ENCODE data around the gene FNIP2. TPM values are rescaled to one million over a fixed set of nuclear protein-coding genes. Genes with fewer than 3 reads are reported as not detected.
"Not testable (repeated sequence)": the region's sequence is repeated elsewhere in the genome, so short reads cannot be mapped to it uniquely, and the experiment has no call there.

The FNIP2 gene
- total RNA-seq, 1 experiment from 2014 or later, result 15.8 TPM

GRCh38 chr4:158949099-158949498 lies 180.3 kb downstream of the FNIP2 start:
- no TSS peak for BruUV-seq (replicated peaks)
- Mint-ChIP-seq H3K9me3 (ENCODE audit: unreplicated experiment) (peaks cover 30% of the 10 kb centered on the region), H3K4me3 (ENCODE audit: unreplicated experiment) (no peak overlapping the region), H3K36me3 (ENCODE audit: insufficient read depth, unreplicated experiment) (no peaks in the 10 kb centered on the region), H3K27me3 (ENCODE audit: insufficient read depth, unreplicated experiment) (no peaks in the 10 kb centered on the region), H3K4me1 (ENCODE audit: low read depth, unreplicated experiment) (peaks cover 7% of the 10 kb centered on the region), H3K27ac (ENCODE audit: unreplicated experiment) (no peak overlapping the region)
- Histone ChIP-seq H3K27me3 (replicated peaks; ENCODE audit: control insufficient read depth, insufficient read depth, low read length) (no peaks in the 10 kb centered on the region), H3K36me3 (ENCODE audit: control insufficient read depth, insufficient read depth, low read length) (no peaks in the 10 kb centered on the region), H3K9me3 (peaks cover 17% of the 10 kb centered on the region; the same call in 1 of the 2 replicates), H3K4me3 (ENCODE audit: low read depth, low read length) (no peak overlapping the region), H3K4me1 (no peaks in the 10 kb centered on the region; the same call in 1 of the 2 replicates)
- intact Hi-C loops (cut with micrococcal nuclease; ENCODE audit: unreplicated experiment), result no loop called here
- ChIA-PET CTCF (no interaction called here), POLR2A (no interaction called here)
- DNase-seq, result no peak
- no peak for TF ChIP-seq CTCF (IDR thresholded peaks at IDR 0.05; ENCODE audit: insufficient read depth in 1 of 2, low read depth in 1 of 2, low read length in 1 of 2, severe bottlenecking in 1 of 2, unreplicated experiment in 1 of 2)

- H3K27me3 Mint-ChIP-seq (ENCODE audit: insufficient read depth, unreplicated experiment); H3K27ac Mint-ChIP-seq (ENCODE audit: unreplicated experiment); CTCF ChIA-PET; intact Hi-C loops (cut with micrococcal nuclease; ENCODE audit: unreplicated experiment); H3K36me3 Mint-ChIP-seq (ENCODE audit: insufficient read depth, unreplicated experiment); H3K36me3 ChIP-seq (ENCODE audit: control insufficient read depth, insufficient read depth, low read length); BruUV-seq (replicated peaks); H3K27me3 ChIP-seq (replicated peaks; ENCODE audit: control insufficient read depth, insufficient read depth, low read length); H3K4me3 ChIP-seq (ENCODE audit: low read depth, low read length); H3K4me1 Mint-ChIP-seq (ENCODE audit: low read depth, unreplicated experiment); POLR2A ChIA-PET; H3K4me3 Mint-ChIP-seq (ENCODE audit: unreplicated experiment); H3K4me1 ChIP-seq; DNase-seq: not testable (repeated sequence)
- peaks cover 17% of the 10 kb centered on the region; the same call in 1 of the 2 replicates for H3K9me3 ChIP-seq
- peaks cover 29% of the 10 kb centered on the region for H3K9me3 Mint-ChIP-seq (ENCODE audit: unreplicated experiment)
Measured at GRCh38 chr4:158952221-158952774, 183.5 kb downstream of the FNIP2 start.

- H3K36me3 ChIP-seq (ENCODE audit: control insufficient read depth, insufficient read depth, low read length); H3K4me3 Mint-ChIP-seq (ENCODE audit: unreplicated experiment); H3K27me3 ChIP-seq (replicated peaks; ENCODE audit: control insufficient read depth, insufficient read depth, low read length); CTCF ChIA-PET; intact Hi-C loops (cut with micrococcal nuclease; ENCODE audit: unreplicated experiment); H3K4me1 Mint-ChIP-seq (ENCODE audit: low read depth, unreplicated experiment); POLR2A ChIA-PET; H3K4me3 ChIP-seq (ENCODE audit: low read depth, low read length); DNase-seq; H3K4me1 ChIP-seq; H3K36me3 Mint-ChIP-seq (ENCODE audit: insufficient read depth, unreplicated experiment); BruUV-seq (replicated peaks); H3K27me3 Mint-ChIP-seq (ENCODE audit: insufficient read depth, unreplicated experiment): not testable (repeated sequence)
- peaks cover 15% of the 10 kb centered on the region for H3K9me3 Mint-ChIP-seq (ENCODE audit: unreplicated experiment)
- peaks cover 17% of the 10 kb centered on the region; the same call in 1 of the 2 replicates for H3K9me3 ChIP-seq
- peak overlapping the region; percentile 14 for H3K27ac Mint-ChIP-seq (ENCODE audit: unreplicated experiment)
Measured at GRCh38 chr4:158956345-158956744, 187.5 kb downstream of the FNIP2 start.

GRCh38 chr4:158956918-158957317 lies 188.1 kb downstream of the FNIP2 start:
- H3K36me3 ChIP-seq (ENCODE audit: control insufficient read depth, insufficient read depth, low read length); H3K27me3 Mint-ChIP-seq (ENCODE audit: insufficient read depth, unreplicated experiment); H3K4me3 ChIP-seq (ENCODE audit: low read depth, low read length); DNase-seq; BruUV-seq (replicated peaks); CTCF ChIA-PET; POLR2A ChIA-PET; H3K4me1 Mint-ChIP-seq (ENCODE audit: low read depth, unreplicated experiment); H3K9me3 Mint-ChIP-seq (ENCODE audit: unreplicated experiment); H3K4me1 ChIP-seq; intact Hi-C loops (cut with micrococcal nuclease; ENCODE audit: unreplicated experiment); H3K4me3 Mint-ChIP-seq (ENCODE audit: unreplicated experiment); H3K27me3 ChIP-seq (replicated peaks; ENCODE audit: control insufficient read depth, insufficient read depth, low read length); H3K36me3 Mint-ChIP-seq (ENCODE audit: insufficient read depth, unreplicated experiment): not testable (repeated sequence)
- H3K9me3 ChIP-seq, result peaks cover 17% of the 10 kb centered on the region; the same call in 1 of the 2 replicates
- H3K27ac Mint-ChIP-seq (ENCODE audit: unreplicated experiment), result peak overlapping the region; percentile 14

Other genes with a start within 250 kb of the FNIP2 start
- gene RXFP1, start 247.1 kb upstream of the FNIP2 start, total RNA-seq (2022), result not detected in 2 replicates
- gene C4orf46, start 97.1 kb upstream of the FNIP2 start, total RNA-seq (2022), result 16.7 and 17.4 TPM in 2 replicates
- 5.8 and 6.4 TPM in 2 replicates for gene ETFDH, start 96.7 kb upstream of the FNIP2 start, total RNA-seq (2022)
- 50.9 and 57.2 TPM in 2 replicates for gene PPID, start 45.6 kb upstream of the FNIP2 start, total RNA-seq (2022)

Measured in Caco-2 (cell line).